HG02885 (cell line): ENCODE results near the gene RPTOR.

Experiments
- ATAC-seq: cut with Tn5 transposase; IDR thresholded peaks from one replicate; pipeline ENCODE4 v1.9.1; 2021; ENCODE audit warnings: mild to moderate bottlenecking; ENCODE audit not compliant: unreplicated experiment, poor library complexity

RPTOR gene

GRCh38 chr17:80892019-80892855 lies 347.6 kb downstream of the RPTOR start:
- ATAC-seq = peak; percentile 78

GRCh38 chr17:80892900-80893603 lies 348.4 kb downstream of the RPTOR start:
- ATAC-seq = no peak

- ATAC-seq = no peak
Observed at GRCh38 chr17:80893604-80894438, 349.2 kb downstream of the RPTOR start.

GRCh38 chr17:80894439-80894721 lies 349.7 kb downstream of the RPTOR start:
- no peak for ATAC-seq

- ATAC-seq = no peak
Observed at GRCh38 chr17:80894726-80895125, 350.1 kb downstream of the RPTOR start.

- no peak for ATAC-seq
Observed at GRCh38 chr17:80895366-80895765, 350.7 kb downstream of the RPTOR start.

- no peak for ATAC-seq
Observed at GRCh38 chr17:80898716-80899115, 354.1 kb downstream of the RPTOR start.

GRCh38 chr17:80899402-80900268 lies 355.0 kb downstream of the RPTOR start:
- ATAC-seq = no peak

GRCh38 chr17:80901319-80901718 lies 356.7 kb downstream of the RPTOR start:
- ATAC-seq = no peak

GRCh38 chr17:80902197-80902962 lies 357.7 kb downstream of the RPTOR start:
- ATAC-seq = no peak

- no peak for ATAC-seq
Observed at GRCh38 chr17:80902963-80903611, 358.4 kb downstream of the RPTOR start.

- no peak for ATAC-seq
Observed at GRCh38 chr17:80904036-80904753, 359.6 kb downstream of the RPTOR start.

- no peak for ATAC-seq
Observed at GRCh38 chr17:80905586-80906230, 361.1 kb downstream of the RPTOR start.

GRCh38 chr17:80906364-80907259 lies 362.0 kb downstream of the RPTOR start:
- ATAC-seq = no peak

- ATAC-seq = no peak
Observed at GRCh38 chr17:80907281-80907680, 362.6 kb downstream of the RPTOR start.

- no peak for ATAC-seq
Observed at GRCh38 chr17:80908211-80908610, 363.6 kb downstream of the RPTOR start.

GRCh38 chr17:80908776-80909175 lies 364.1 kb downstream of the RPTOR start:
- no peak for ATAC-seq
